GM10266 (cell line): ENCODE results near the gene C14orf180.

Experiments
- DNase-seq: peaks from one replicate; pipeline ENCODE4 v3.0.0; 2012; ENCODE audit errors: extremely low spot score
- TF ChIP-seq, protein P1 (sequence below): IDR thresholded peaks from 2 replicates; pipeline ENCODE4 v1.5.1; 2012; ENCODE audit warnings: mild to moderate bottlenecking, low read depth; ENCODE audit not compliant: control insufficient read depth, insufficient read depth; ENCODE audit errors: missing control alignments

Gene C14orf180

GRCh38 chr14:104572024-104572626, 7.4 kb upstream of the C14orf180 start:
- TF ChIP-seq, protein P1, sequence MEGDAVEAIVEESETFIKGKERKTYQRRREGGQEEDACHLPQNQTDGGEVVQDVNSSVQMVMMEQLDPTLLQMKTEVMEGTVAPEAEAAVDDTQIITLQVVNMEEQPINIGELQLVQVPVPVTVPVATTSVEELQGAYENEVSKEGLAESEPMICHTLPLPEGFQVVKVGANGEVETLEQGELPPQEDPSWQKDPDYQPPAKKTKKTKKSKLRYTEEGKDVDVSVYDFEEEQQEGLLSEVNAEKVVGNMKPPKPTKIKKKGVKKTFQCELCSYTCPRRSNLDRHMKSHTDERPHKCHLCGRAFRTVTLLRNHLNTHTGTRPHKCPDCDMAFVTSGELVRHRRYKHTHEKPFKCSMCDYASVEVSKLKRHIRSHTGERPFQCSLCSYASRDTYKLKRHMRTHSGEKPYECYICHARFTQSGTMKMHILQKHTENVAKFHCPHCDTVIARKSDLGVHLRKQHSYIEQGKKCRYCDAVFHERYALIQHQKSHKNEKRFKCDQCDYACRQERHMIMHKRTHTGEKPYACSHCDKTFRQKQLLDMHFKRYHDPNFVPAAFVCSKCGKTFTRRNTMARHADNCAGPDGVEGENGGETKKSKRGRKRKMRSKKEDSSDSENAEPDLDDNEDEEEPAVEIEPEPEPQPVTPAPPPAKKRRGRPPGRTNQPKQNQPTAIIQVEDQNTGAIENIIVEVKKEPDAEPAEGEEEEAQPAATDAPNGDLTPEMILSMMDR, result no peak
- no peak for DNase-seq

GRCh38 chr14:104572668-104573067, 6.9 kb upstream of the C14orf180 start:
- DNase-seq, result no peak
- TF ChIP-seq, protein P1, result no peak

GRCh38 chr14:104573930-104574329, 5.6 kb upstream of the C14orf180 start:
- TF ChIP-seq, protein P1, result no peak
- no peak for DNase-seq

- TF ChIP-seq, protein P1, result no peak
- DNase-seq, result no peak
Measured at GRCh38 chr14:104574536-104574935, 5.0 kb upstream of the C14orf180 start.

DNA sequence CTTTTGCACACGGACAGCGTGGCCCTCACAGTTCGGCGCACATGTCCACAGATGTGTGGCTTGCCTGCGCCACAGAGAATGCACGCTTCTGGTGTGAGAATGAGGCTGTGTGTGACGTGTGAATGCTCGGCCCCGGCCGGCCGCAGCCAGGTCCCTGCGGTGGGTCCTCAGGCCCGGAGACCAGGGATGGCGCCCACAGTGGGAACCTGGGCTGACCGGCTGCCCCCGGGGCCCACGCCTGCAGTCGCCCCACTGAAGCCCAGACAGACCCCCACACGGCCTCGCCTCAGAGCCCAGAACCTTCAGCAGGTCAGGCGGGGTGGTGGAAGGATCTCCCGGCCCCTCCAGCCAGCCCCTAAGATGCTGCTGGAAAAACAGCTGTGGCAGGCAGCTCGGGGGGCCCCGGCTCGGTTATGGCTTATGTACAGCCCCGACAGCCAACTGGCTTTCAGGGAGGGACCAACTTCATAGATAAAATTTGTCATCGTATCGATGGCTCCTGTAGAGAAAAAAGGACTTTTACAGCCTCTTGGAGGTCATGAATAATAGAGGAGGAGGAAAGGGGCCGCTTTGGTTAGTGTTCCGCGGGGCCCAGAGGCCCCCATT, 4.5 kb upstream of the C14orf180 start:
- DNase-seq, result no peak
- TF ChIP-seq, protein P1, result no peak

- TF ChIP-seq, protein P1, result no peak
- no peak for DNase-seq
Measured at GRCh38 chr14:104576232-104576969, 3.2 kb upstream of the C14orf180 start.

GRCh38 chr14:104576970-104577332, 2.6 kb upstream of the C14orf180 start:
- TF ChIP-seq, protein P1, result no peak

More at GRCh38 chr14:104576970-104577332, 2.6 kb upstream of the C14orf180 start:
- DNase-seq, result no peak
